Immature natural killer cell (primary cell): Measurements from ENCODE around the gene FBXL19. TPM values are rescaled to one million over a fixed set of nuclear protein-coding genes. Genes with fewer than 3 reads are reported as not detected.

ENCODE experiments used
- DNase-seq, 3 donors: peaks; one replicate each; pipeline ENCODE4 v3.0.0; 2022; ENCODE audit warnings: mixed read lengths in 1 of 3
- H3K27ac Mint-ChIP-seq, 6 donors: one replicate each; pipeline ENCODE4 v1.8.0; 2020; ENCODE audit warnings: mixed read lengths in 6 of 6, mild to moderate bottlenecking in 5 of 6, inconsistent platforms in 4 of 6, moderate library complexity in 3 of 6
- H3K27me3 Mint-ChIP-seq, 3 donors: one replicate each; pipeline ENCODE4 v1.8.0; 2020 to 2021; ENCODE audit warnings: low read depth in 3 of 3, mild to moderate bottlenecking in 3 of 3, mixed read lengths in 3 of 3, moderate library complexity in 3 of 3, inconsistent platforms in 1 of 3
- H3K36me3 Mint-ChIP-seq, 3 donors: one replicate each; pipeline ENCODE4 v1.8.0; 2020; ENCODE audit warnings: mixed read lengths in 3 of 3, inconsistent platforms in 2 of 3, mild to moderate bottlenecking in 2 of 3
- H3K4me1 Mint-ChIP-seq, 2 donors: one replicate each; pipeline ENCODE4 v1.8.0; 2020; ENCODE audit warnings: inconsistent platforms in 2 of 2, mild to moderate bottlenecking in 2 of 2, mixed read lengths in 2 of 2, moderate library complexity in 1 of 2
- H3K4me3 Mint-ChIP-seq, 5 donors: one replicate each; pipeline ENCODE4 v1.8.0; 2020; ENCODE audit warnings: mild to moderate bottlenecking in 5 of 5, mixed read lengths in 5 of 5, inconsistent platforms in 3 of 5, moderate library complexity in 3 of 5
- H3K9me3 Mint-ChIP-seq, 6 donors: one replicate each; pipeline ENCODE4 v1.8.0; 2020; ENCODE audit warnings: mild to moderate bottlenecking in 6 of 6, mixed read lengths in 6 of 6, inconsistent platforms in 4 of 6, moderate library complexity in 3 of 6
- polyA plus RNA-seq, 3 donors: library from polyadenylated mRNA; unstranded; fragments of 300-500 nt; fragmentation: Illumina TruSeq; gene quantifications; one replicate each; pipeline ENCODE4 v1.2.3, GENCODE V29; 2021

FBXL19 gene
- polyA plus RNA-seq, 3 donors from 2014 or later, result 0.18 to 1.1 (median 0.22) TPM

DNA sequence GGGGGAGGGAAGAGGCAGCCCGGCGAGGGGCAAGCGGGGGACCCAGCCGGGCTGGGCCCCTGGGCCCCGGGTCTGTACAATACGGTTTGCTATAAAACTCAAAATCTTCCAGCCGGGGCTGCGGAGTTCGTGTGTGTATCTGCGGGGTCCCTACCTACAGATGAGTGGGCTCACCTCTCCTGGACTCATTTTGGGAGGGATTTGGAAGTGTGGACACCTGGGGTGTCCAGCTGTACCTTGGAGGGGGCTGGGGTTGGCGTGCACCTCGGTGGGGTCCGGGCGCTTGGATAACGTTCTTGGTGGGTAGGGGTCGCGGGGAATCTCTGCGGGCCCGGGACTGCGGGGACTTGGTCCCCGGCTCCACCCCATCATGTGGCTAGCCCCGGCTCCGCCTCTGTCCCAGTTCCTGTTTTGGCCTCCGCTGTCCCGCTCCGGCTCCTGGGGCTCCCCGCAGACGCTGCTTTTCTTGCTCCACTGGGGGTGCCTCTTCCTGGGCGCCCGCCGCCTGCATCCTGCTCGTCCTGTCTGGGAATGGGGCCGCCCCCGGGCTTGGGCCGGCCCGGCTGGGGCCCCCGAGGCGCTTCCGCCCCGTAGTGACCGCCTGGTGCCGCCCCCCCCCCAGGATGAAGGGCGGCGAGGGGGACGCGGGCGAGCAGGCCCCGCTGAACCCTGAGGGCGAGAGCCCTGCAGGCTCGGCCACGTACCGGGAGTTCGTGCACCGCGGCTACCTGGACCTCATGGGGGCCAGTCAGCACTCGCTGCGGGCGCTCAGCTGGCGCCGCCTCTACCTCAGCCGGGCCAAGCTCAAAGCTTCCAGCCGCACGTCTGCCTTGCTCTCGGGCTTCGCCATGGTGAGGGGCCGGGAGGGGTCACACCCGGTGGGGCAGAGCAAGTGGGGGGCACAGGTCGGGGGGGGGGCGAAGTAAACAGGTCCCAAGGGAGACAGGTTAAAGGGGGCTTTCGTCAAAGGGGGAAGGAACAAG is 25.6 kb downstream of the FBXL19 start, which contains the start of gene ORAI3:
Gene ORAI3 (plus strand): TSS at position 402 of the 983 bp plus-strand sequence. CDS start 222 bp downstream, at position 624.
- peaks cover 0 to 5% (median 0%) of the 10 kb centered on the region in 3 donors for H3K36me3 Mint-ChIP-seq
- DNase-seq, result peak; percentile 36 to 41 (median 39)
- H3K4me1 Mint-ChIP-seq, result peaks cover 26 to 30% of the 10 kb centered on the region in 2 donors
- peak within 1 kb of the TSS; percentile 94 to 96 (median 95) for H3K4me3 Mint-ChIP-seq
- no peaks in the 10 kb centered on the region for H3K9me3 Mint-ChIP-seq
- H3K27me3 Mint-ChIP-seq, result peaks cover 0 to 3% (median 0%) of the 10 kb centered on the region in 3 donors
- peak within 1 kb of the TSS; percentile 80 to 94 (median 89) for H3K27ac Mint-ChIP-seq

- H3K4me3 Mint-ChIP-seq, result peak overlapping the region; percentile 94 to 96 (median 95)
- no peaks in the 10 kb centered on the region for H3K36me3 Mint-ChIP-seq
- H3K27me3 Mint-ChIP-seq, result peaks cover 0 to 3% (median 0%) of the 10 kb centered on the region in 3 donors
- no peaks in the 10 kb centered on the region for H3K9me3 Mint-ChIP-seq
- peak overlapping the region; percentile 80 to 94 (median 89) for H3K27ac Mint-ChIP-seq
- peak; percentile 13 to 25 (median 24) for DNase-seq
- H3K4me1 Mint-ChIP-seq, result peaks cover 23 to 24% of the 10 kb centered on the region in 2 donors
Observed at GRCh38 chr16:30949650-30950515, 26.5 kb downstream of the FBXL19 start.

- Mint-ChIP-seq H3K27me3 (peaks cover 0 to 3% (median 0%) of the 10 kb centered on the region in 3 donors), H3K27ac (peak overlapping the region; percentile 80 to 94 (median 89)), H3K9me3 (no peaks in the 10 kb centered on the region), H3K36me3 (no peaks in the 10 kb centered on the region), H3K4me1 (peaks cover 23 to 24% of the 10 kb centered on the region in 2 donors), H3K4me3 (peak overlapping the region; percentile 94 to 96 (median 95))
- no peak for DNase-seq
Observed at GRCh38 chr16:30950516-30951065, 27.2 kb downstream of the FBXL19 start.

DNA sequence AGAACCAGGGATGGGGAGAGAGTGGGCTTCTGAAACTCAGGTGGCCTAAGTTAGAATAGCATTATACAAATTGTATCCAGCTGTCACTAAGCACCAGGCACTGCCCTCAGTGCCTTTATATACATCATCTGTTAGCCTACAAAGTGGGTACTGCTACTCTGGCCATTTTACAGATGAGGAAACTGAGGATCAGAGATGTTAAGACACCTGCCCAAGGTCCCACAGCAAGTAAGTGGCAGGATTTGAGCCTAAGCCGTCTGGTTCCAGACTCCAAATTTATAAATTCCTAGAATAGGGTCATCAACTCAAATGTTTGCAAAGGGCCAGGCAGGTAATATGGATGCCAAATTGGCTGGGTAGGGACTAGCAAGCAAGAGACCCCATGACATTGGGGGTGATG is 27.8 kb downstream of the FBXL19 start:
- Mint-ChIP-seq H3K9me3 (no peaks in the 10 kb centered on the region), H3K27me3 (peaks cover 0 to 3% (median 3%) of the 10 kb centered on the region in 3 donors), H3K36me3 (no peaks in the 10 kb centered on the region), H3K27ac (peak overlapping the region in 1 of 6 donors; percentile 45), H3K4me1 (peaks cover 27% of the 10 kb centered on the region in 2 donors), H3K4me3 (peak overlapping the region in 2 of 5 donors; percentile 47 to 51)
- DNase-seq, result no peak

DNA sequence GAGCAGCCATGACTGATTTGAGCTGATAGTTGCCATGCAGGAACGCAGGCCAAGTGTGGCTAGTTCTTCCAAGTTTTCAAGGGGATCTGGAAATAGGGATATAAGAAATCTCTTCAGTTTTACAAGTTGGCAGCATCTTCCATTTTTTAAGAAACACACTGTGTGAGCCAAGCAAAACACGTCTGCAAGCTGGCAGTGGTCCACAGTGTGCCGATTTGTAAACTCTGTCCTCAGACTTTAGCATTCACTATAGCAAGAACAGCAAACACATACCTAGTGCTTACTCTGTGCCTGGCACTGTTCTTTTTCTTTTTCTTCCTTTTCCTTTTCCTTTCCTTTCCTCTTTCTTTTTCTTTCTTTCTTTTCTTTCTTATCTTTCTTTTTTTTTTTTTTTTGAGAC is 28.4 kb downstream of the FBXL19 start:
- DNase-seq, result no peak
- H3K4me3 Mint-ChIP-seq, result peak overlapping the region in 3 of 5 donors; percentile 20 to 45 (median 27)
- H3K27ac Mint-ChIP-seq, result peak overlapping the region in 3 of 6 donors; percentile 17 to 53 (median 53)
- H3K4me1 Mint-ChIP-seq, result peaks cover 29 to 32% of the 10 kb centered on the region in 2 donors
- H3K27me3 Mint-ChIP-seq, result peaks cover 0 to 3% (median 3%) of the 10 kb centered on the region in 3 donors
- no peaks in the 10 kb centered on the region for H3K9me3 Mint-ChIP-seq
- H3K36me3 Mint-ChIP-seq, result no peaks in the 10 kb centered on the region

GRCh38 chr16:30953111-30953510 is 29.7 kb downstream of the FBXL19 start:
- H3K4me3 Mint-ChIP-seq, result no peak overlapping the region
- no peak overlapping the region for H3K27ac Mint-ChIP-seq
- H3K27me3 Mint-ChIP-seq, result peaks cover 10 to 11% (median 10%) of the 10 kb centered on the region in 3 donors
- DNase-seq, result no peak
- H3K4me1 Mint-ChIP-seq, result peaks cover 35 to 37% of the 10 kb centered on the region in 2 donors
- no peaks in the 10 kb centered on the region for H3K36me3 Mint-ChIP-seq
- no peaks in the 10 kb centered on the region for H3K9me3 Mint-ChIP-seq

GRCh38 chr16:30953511-30954124 is 30.2 kb downstream of the FBXL19 start:
- Mint-ChIP-seq H3K9me3 (no peaks in the 10 kb centered on the region), H3K27ac (peak overlapping the region in 1 of 6 donors; percentile 61), H3K4me3 (no peak overlapping the region), H3K27me3 (peaks cover 10 to 14% (median 13%) of the 10 kb centered on the region in 3 donors), H3K36me3 (no peaks in the 10 kb centered on the region), H3K4me1 (peaks cover 38 to 41% of the 10 kb centered on the region in 2 donors)
- DNase-seq, result peak; percentile 27 to 61 (median 40)

DNA sequence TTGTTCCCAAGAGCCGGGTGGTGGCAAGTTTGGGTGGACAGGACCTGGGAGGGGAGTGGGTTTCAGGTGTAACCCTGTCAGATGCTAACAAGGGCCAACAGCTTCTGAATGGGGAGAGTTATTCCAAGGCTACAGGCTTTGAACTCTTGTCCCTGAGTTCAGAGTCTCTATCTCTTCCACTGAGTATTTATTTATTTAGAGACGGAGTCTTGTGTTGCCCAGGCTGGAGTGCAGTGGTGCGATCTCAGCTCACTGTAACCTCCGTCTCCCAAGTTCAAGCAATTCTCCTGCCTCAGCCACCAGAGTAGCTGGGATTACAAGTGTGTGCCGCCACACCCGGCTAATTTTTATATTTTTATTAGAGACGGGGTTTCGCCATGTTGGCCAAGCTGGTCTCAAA is 31.6 kb downstream of the FBXL19 start:
- Mint-ChIP-seq H3K4me1 (peaks cover 44 to 46% of the 10 kb centered on the region in 2 donors), H3K4me3 (peak overlapping the region in 1 of 5 donors; percentile 35), H3K27ac (peak overlapping the region in 2 of 6 donors; percentile 32 to 34), H3K36me3 (peaks cover 5 to 6% (median 6%) of the 10 kb centered on the region in 3 donors), H3K27me3 (peaks cover 18 to 24% (median 19%) of the 10 kb centered on the region in 3 donors), H3K9me3 (no peaks in the 10 kb centered on the region)
- DNase-seq, result no peak

GRCh38 chr16:30956601-30957455 is 33.5 kb downstream of the FBXL19 start:
- Mint-ChIP-seq H3K27ac (peak overlapping the region; percentile 95 to 99 (median 97)), H3K36me3 (peaks cover 12 to 20% (median 13%) of the 10 kb centered on the region in 3 donors), H3K4me3 (peak overlapping the region; percentile 95 to 97 (median 97)), H3K27me3 (peaks cover 15 to 24% (median 19%) of the 10 kb centered on the region in 3 donors), H3K9me3 (no peaks in the 10 kb centered on the region), H3K4me1 (peaks cover 38 to 50% of the 10 kb centered on the region in 2 donors)
- peak; percentile 78 to 82 (median 81) for DNase-seq

- Mint-ChIP-seq H3K4me3 (peak within 1 kb of the TSS; percentile 95 to 97 (median 97)), H3K9me3 (no peaks in the 10 kb centered on the region), H3K27me3 (peaks cover 15 to 24% (median 22%) of the 10 kb centered on the region in 3 donors), H3K4me1 (peaks cover 38 to 45% of the 10 kb centered on the region in 2 donors), H3K27ac (peak within 1 kb of the TSS; percentile 95 to 99 (median 97)), H3K36me3 (peaks cover 13 to 23% (median 17%) of the 10 kb centered on the region in 3 donors)
- DNase-seq, result peak; percentile 96 to 99 (median 99)
Observed at GRCh38 chr16:30957456-30958174, 34.2 kb downstream of the FBXL19 start, which contains the start of gene SETD1A. Gene SETD1A (plus strand): TSS chr16:30957754. CDS start chr16:30958732, 978 bp downstream.
